ENCODE measurements around the gene APOBEC3H. TPM values are rescaled to one million over a fixed set of nuclear protein-coding genes. Genes with fewer than 3 reads are reported as not detected.

Gene APOBEC3H
- total RNA-seq, 1 experiment from 2014 or later = not detected

DNA sequence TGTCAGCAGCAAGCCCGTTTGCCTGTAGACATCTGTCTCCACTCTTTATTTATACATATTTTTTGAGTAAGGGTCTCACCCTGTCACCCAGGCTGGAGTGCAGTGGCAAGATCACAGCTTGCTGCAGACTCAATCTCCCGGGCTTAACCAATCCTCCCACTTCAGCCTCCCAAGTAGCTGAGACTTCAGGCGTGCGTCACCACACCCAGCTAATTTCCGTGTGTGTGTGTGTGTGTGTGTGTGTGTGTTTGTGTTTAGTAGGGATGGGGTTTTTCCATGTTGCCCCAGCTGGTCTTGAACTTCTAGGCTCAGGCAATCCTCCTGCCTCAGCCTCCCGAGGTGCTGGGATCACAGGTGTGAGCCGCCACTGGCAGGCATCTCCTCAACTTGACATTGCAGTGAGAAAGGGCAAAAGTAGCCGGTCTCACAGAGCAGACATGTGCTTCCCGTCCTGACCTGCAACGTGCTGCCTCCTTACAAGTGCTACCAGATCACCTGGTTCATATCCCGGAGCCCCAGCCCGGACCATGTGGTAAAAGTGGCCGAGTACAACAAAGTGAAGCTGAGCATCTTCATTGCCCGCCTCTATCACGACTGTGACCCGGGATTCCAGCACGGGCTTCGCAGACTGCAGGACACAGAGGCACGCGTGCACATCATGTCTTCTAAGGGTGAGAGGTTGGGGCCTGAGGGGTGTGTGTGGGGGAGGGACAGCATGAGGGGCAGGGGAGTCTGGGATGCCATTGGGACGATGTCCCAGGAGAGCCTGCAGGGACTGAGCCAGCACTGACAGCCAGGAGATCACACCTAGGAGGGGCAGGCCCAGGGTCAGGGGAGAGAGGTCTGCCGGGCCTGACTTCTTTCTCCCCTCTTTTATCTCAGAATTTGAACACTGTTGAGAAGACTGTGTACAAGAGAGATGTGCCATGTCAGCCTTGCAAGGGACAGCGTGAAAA lies 5.6 kb upstream of the APOBEC3H start:
- TF ChIP-seq, protein P1, sequence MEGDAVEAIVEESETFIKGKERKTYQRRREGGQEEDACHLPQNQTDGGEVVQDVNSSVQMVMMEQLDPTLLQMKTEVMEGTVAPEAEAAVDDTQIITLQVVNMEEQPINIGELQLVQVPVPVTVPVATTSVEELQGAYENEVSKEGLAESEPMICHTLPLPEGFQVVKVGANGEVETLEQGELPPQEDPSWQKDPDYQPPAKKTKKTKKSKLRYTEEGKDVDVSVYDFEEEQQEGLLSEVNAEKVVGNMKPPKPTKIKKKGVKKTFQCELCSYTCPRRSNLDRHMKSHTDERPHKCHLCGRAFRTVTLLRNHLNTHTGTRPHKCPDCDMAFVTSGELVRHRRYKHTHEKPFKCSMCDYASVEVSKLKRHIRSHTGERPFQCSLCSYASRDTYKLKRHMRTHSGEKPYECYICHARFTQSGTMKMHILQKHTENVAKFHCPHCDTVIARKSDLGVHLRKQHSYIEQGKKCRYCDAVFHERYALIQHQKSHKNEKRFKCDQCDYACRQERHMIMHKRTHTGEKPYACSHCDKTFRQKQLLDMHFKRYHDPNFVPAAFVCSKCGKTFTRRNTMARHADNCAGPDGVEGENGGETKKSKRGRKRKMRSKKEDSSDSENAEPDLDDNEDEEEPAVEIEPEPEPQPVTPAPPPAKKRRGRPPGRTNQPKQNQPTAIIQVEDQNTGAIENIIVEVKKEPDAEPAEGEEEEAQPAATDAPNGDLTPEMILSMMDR (IDR thresholded peaks at IDR 0.05; ENCODE audit: insufficient read depth in 1 of 2, low read depth in 1 of 2, low read length in 1 of 2, severe bottlenecking in 1 of 2, unreplicated experiment in 1 of 2) = no peak
- Mint-ChIP-seq H3K4me3 (ENCODE audit: unreplicated experiment) (no peak overlapping the region), H3K27me3 (ENCODE audit: insufficient read depth, unreplicated experiment) (no peaks in the 10 kb centered on the region), H3K27ac (ENCODE audit: unreplicated experiment) (no peak overlapping the region), H3K36me3 (ENCODE audit: insufficient read depth, unreplicated experiment) (no peaks in the 10 kb centered on the region), H3K9me3 (ENCODE audit: unreplicated experiment) (no peaks in the 10 kb centered on the region), H3K4me1 (ENCODE audit: low read depth, unreplicated experiment) (peaks cover 7% of the 10 kb centered on the region)
- Histone ChIP-seq H3K36me3 (ENCODE audit: control insufficient read depth, insufficient read depth, low read length) (no peaks in the 10 kb centered on the region), H3K9me3 (no peaks in the 10 kb centered on the region), H3K4me1 (no peaks in the 10 kb centered on the region), H3K4me3 (ENCODE audit: low read depth, low read length) (no peak overlapping the region), H3K27me3 (replicated peaks; ENCODE audit: control insufficient read depth, insufficient read depth, low read length) (no peaks in the 10 kb centered on the region)
- CTCF ChIA-PET = no interaction called here
- BruUV-seq (replicated peaks) = no TSS peak
- POLR2A ChIA-PET = no interaction called here
- intact Hi-C loops (cut with micrococcal nuclease; ENCODE audit: unreplicated experiment) = no loop called here
- DNase-seq = no peak

DNA sequence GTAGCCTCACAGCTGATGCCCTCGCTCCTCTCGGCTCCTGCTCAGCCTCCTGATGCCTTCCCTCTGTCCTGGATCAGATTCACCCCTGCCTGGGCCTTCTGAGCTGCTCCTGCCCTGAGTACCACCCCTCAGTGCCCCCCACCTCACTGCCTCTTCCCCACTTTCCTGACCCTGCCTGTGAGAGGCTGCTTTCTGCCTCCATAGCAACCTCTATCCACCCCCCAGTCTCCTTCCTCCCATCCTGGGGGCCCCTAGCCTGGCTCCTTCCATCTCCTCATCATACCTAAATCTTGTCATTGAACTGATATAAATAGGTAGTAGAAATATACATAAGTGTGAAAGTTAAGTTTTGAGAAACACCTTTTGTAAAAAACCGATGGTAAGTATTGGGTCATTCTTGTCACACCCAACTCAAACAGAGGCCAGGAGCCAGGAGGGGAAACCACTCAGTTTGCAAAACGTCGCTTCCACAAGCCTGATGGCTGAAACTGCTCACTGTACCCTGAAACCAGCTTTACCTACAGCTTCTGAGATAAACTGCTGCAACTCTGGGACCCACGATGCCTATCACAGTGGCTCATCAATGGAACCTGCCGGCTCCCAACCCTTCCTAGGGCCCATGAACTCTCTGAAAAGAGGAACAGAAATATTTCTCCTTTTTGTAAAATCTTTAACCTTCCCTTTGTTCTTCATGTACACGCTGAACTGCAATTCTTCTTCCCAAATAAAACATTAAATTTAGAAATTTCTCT lies 4.8 kb upstream of the APOBEC3H start:
- intact Hi-C loops (cut with micrococcal nuclease; ENCODE audit: unreplicated experiment) = no loop called here
- no TSS peak for BruUV-seq (replicated peaks)
- no peaks in the 10 kb centered on the region for H3K36me3 ChIP-seq (ENCODE audit: control insufficient read depth, insufficient read depth, low read length)
- H3K36me3 Mint-ChIP-seq (ENCODE audit: insufficient read depth, unreplicated experiment) = no peaks in the 10 kb centered on the region
- no peaks in the 10 kb centered on the region for H3K27me3 ChIP-seq (replicated peaks; ENCODE audit: control insufficient read depth, insufficient read depth, low read length)
- ChIA-PET POLR2A (no interaction called here), CTCF (no interaction called here)
- peaks cover 7% of the 10 kb centered on the region for H3K4me1 Mint-ChIP-seq (ENCODE audit: low read depth, unreplicated experiment)
- TF ChIP-seq, protein P1 (IDR thresholded peaks at IDR 0.05; ENCODE audit: insufficient read depth in 1 of 2, low read depth in 1 of 2, low read length in 1 of 2, severe bottlenecking in 1 of 2, unreplicated experiment in 1 of 2) = no peak
- H3K9me3 Mint-ChIP-seq (ENCODE audit: unreplicated experiment) = no peaks in the 10 kb centered on the region
- no peaks in the 10 kb centered on the region for H3K4me1 ChIP-seq
- no peak overlapping the region for H3K27ac Mint-ChIP-seq (ENCODE audit: unreplicated experiment)
- H3K9me3 ChIP-seq = no peaks in the 10 kb centered on the region
- H3K27me3 Mint-ChIP-seq (ENCODE audit: insufficient read depth, unreplicated experiment) = no peaks in the 10 kb centered on the region
- H3K4me3 Mint-ChIP-seq (ENCODE audit: unreplicated experiment) = no peak overlapping the region
- H3K4me3 ChIP-seq (ENCODE audit: low read depth, low read length) = no peak overlapping the region
- no peak for DNase-seq

DNA sequence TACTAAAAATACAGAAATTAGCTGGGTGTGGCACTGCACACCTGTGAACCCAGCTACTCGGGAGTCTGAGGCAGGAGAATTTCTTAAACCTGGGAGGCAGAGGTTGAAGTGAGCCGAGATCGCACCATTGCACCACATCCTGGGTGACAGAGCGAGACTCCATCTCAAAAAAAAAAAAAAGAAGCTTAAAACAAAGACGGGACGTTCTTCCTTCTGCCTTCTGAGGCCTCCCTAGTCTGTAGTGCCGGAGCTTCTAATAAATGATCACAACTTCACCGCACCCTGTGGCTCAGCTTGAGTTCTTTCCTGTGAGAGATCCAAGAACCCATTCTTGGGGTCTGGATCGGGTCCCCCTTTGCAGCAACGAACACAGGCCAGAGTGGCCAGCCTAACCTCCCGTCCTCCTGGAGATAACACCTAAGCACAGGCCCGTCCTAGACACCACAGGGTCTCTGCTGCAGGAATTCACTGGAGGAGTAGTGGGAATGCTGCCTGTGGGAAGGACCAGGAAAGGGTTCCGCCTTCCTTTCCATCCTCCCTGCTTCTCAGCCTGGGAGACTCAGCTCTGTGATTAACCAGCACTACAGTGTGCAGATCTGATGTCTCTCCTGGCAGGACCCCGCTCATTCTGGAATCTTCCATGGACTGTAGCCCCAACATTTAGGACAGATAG lies 2.2 kb upstream of the APOBEC3H start:
- intact Hi-C loops (cut with micrococcal nuclease; ENCODE audit: unreplicated experiment) = no loop called here
- Histone ChIP-seq H3K36me3 (ENCODE audit: control insufficient read depth, insufficient read depth, low read length) (no peaks in the 10 kb centered on the region), H3K9me3 (no peaks in the 10 kb centered on the region), H3K4me3 (ENCODE audit: low read depth, low read length) (no peak overlapping the region), H3K4me1 (no peaks in the 10 kb centered on the region), H3K27me3 (replicated peaks; ENCODE audit: control insufficient read depth, insufficient read depth, low read length) (no peaks in the 10 kb centered on the region)
- no peaks in the 10 kb centered on the region for H3K9me3 Mint-ChIP-seq (ENCODE audit: unreplicated experiment)
- no peak for DNase-seq
- H3K36me3 Mint-ChIP-seq (ENCODE audit: insufficient read depth, unreplicated experiment) = no peaks in the 10 kb centered on the region
- no peak overlapping the region for H3K27ac Mint-ChIP-seq (ENCODE audit: unreplicated experiment)
- no peak overlapping the region for H3K4me3 Mint-ChIP-seq (ENCODE audit: unreplicated experiment)
- CTCF ChIA-PET = interaction anchor here (0.5 kb wide), 1 partner anchor 1160 kb away, joined by 6 read pairs; no protein-coding TSS in a partner anchor
- no peaks in the 10 kb centered on the region for H3K4me1 Mint-ChIP-seq (ENCODE audit: low read depth, unreplicated experiment)
- no TSS peak for BruUV-seq (replicated peaks)
- no peaks in the 10 kb centered on the region for H3K27me3 Mint-ChIP-seq (ENCODE audit: insufficient read depth, unreplicated experiment)
- POLR2A ChIA-PET = no interaction called here
- TF ChIP-seq, protein P1 (IDR thresholded peaks at IDR 0.05; ENCODE audit: insufficient read depth in 1 of 2, low read depth in 1 of 2, low read length in 1 of 2, severe bottlenecking in 1 of 2, unreplicated experiment in 1 of 2) = no peak

Data from Caco-2 (cell line).